ENCODE measurements around the gene SDR9C7.

DNA sequence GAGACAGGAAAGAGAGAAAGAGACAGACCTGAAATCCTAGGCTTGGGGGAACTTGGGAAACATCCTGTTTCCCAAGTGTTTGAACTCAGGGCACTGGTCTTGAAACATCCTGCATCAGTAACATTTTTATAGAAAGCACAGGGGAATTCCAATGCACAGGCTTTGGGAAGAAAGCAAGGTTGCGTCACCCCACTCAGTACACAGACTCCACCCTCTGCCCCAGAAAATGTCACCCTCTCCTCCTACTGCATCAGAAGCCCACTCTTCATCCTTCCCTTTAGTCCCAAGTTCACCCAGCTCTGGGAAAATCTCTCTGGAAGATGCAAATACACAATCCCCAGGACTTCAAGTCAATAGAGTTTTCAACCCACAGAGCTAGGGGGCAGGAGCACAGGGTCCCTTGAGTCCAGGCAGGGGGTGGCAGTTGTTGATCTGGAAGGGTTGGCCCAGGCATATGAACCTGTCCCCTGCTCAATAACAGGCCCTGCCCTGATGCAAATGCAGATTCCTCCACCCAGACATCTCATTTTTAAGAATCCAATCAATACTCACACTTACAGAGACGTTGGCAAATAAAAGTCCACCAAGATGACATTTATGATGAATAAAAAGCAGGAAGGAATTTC, 21.5 kb upstream of the SDR9C7 start:
- no peak for TF ChIP-seq CTCF (conservative IDR thresholded peaks at IDR 0.05)
- TF ChIP-seq EZH2 (IDR thresholded peaks at IDR 0.05; ENCODE audit: low read depth) = no peak
